Endothelial cell of umbilical vein (primary cell): Measurements from ENCODE around the gene GRK5. TPM values are rescaled to one million over a fixed set of nuclear protein-coding genes. Genes with fewer than 3 reads are reported as not detected.
A peak's percentile ranks its signal among the peaks of the same experiment; 100 is the strongest.

ENCODE experiments used
- BruUV-seq: library from RNA; stranded (reverse); fragments of 400-500 nt; replicated peaks from 2 replicates; lab custom pipeline; 2021; lab: Mats Ljungman, UMichigan
- CTCF ChIA-PET: fragments of 300-600, 350-600 bp; sonication (Branson Sonifier 250); formaldehyde crosslinking; loops from one replicate; lab custom pipeline; 2021; ENCODE audit warnings: antibody characterized with exemption, inconsistent platforms; lab: Charles Lee
- POLR2A ChIA-PET: fragments of 300-600, 350-600 bp; sonication (Branson Sonifier 250); formaldehyde crosslinking; loops from one replicate; lab custom pipeline; 2021; ENCODE audit warnings: antibody characterized with exemption, inconsistent platforms; lab: Charles Lee
- DNase-seq: peaks from one replicate; pipeline ENCODE4 v3.0.0-alpha.2; 2011; ENCODE audit warnings: low read depth, low spot score
- FAIRE-seq: peaks from 2 replicates; lab custom pipeline; 2011; peaks lifted over from hg19 to GRCh38; lab: Jason Lieb, UNC
- H2AFZ ChIP-seq: 2 replicates; pipeline ENCODE4 v1.6.0; 2012; ENCODE audit warnings: low read depth, low read length, control low read depth, inconsistent platforms
- H3K27ac ChIP-seq: 2 replicates; pipeline ENCODE4 v1.5.1; 2011; ENCODE audit warnings: low read depth, mild to moderate bottlenecking, control low read depth, low read length, moderate library complexity; ENCODE audit not compliant: insufficient read depth
- H3K27me3 ChIP-seq, 2 experiments: 2 replicates each; pipeline versions ENCODE4 v1.6.0 to v1.6.1; 2011; ENCODE audit warnings: low read length in 2 of 2, mixed read lengths in 1 of 2; ENCODE audit not compliant: control insufficient read depth in 2 of 2, insufficient read depth in 2 of 2
- H3K36me3 ChIP-seq, 2 experiments: 2 replicates in 1 of 2; 3 replicates in 1 of 2; pipeline ENCODE4 v1.5.1; 2011; ENCODE audit warnings: low read length in 2 of 2, mild to moderate bottlenecking in 1 of 2, moderate library complexity in 1 of 2; ENCODE audit not compliant: control insufficient read depth in 2 of 2, insufficient read depth in 2 of 2; ENCODE audit errors: extremely low read depth in 1 of 2
- H3K4me1 ChIP-seq: 3 replicates; pipeline ENCODE4 v1.5.1; 2011; ENCODE audit warnings: mild to moderate bottlenecking, low read length; ENCODE audit not compliant: control insufficient read depth, insufficient read depth; ENCODE audit errors: extremely low read depth
- H3K4me2 ChIP-seq: 2 replicates; pipeline ENCODE4 v1.6.1; 2011; ENCODE audit warnings: low read length, control low read depth, mixed read lengths; ENCODE audit not compliant: insufficient read depth
- H3K4me3 ChIP-seq, 3 experiments: fragments of 200-600 bp in 1 of 3; sonication (generic), shearing (Covaris generic) in 1 of 3; replicated peaks in 1 of 3; 2 replicates each; pipeline ENCODE4 v1.5.1; 2011 to 2016; ENCODE audit warnings: control low read depth in 3 of 3, low read length in 3 of 3, mild to moderate bottlenecking in 2 of 3, inconsistent platforms in 1 of 3, low read depth in 1 of 3, moderate library complexity in 1 of 3; ENCODE audit not compliant: insufficient read depth in 1 of 3
- H3K79me2 ChIP-seq: 2 replicates; pipeline ENCODE4 v1.6.0; 2012; ENCODE audit warnings: low read length, inconsistent platforms; ENCODE audit not compliant: control insufficient read depth, insufficient read depth
- H3K9ac ChIP-seq: replicated peaks from 2 replicates; pipeline ENCODE3; 2011; ENCODE audit warnings: low read length, control low read depth; ENCODE audit not compliant: insufficient read depth; ENCODE audit errors: extremely low read depth
- H3K9me1 ChIP-seq: replicated peaks from 3 replicates; pipeline ENCODE4 v1.6.0; 2011; ENCODE audit warnings: mild to moderate bottlenecking, low read length; ENCODE audit not compliant: control insufficient read depth, insufficient read depth; ENCODE audit errors: extremely low read depth
- H3K9me3 ChIP-seq: replicated peaks from 2 replicates; pipeline ENCODE4 v1.5.1; 2012; ENCODE audit warnings: low read length, inconsistent platforms; ENCODE audit not compliant: control insufficient read depth, insufficient read depth
- H4K20me1 ChIP-seq: replicated peaks from 2 replicates; pipeline ENCODE3; 2011; ENCODE audit warnings: mild to moderate bottlenecking, low read length; ENCODE audit not compliant: control insufficient read depth, insufficient read depth; ENCODE audit errors: extremely low read depth
- EZH2 ChIP-seq: IDR thresholded peaks from 2 replicates; pipeline ENCODE4 v1.6.1; 2012; ENCODE audit warnings: borderline replicate concordance, low read depth, mild to moderate bottlenecking, moderate library complexity, low read length, inconsistent platforms; ENCODE audit not compliant: severe bottlenecking
- FOS ChIP-seq: IDR thresholded peaks from 2 replicates; pipeline ENCODE4 v1.6.1; 2011; ENCODE audit warnings: mild to moderate bottlenecking, low read length, moderate library complexity, borderline replicate concordance; ENCODE audit not compliant: insufficient read depth
- GATA2 ChIP-seq: IDR thresholded peaks from 2 replicates; pipeline ENCODE4 v1.7.0; 2011; ENCODE audit warnings: low read depth, mild to moderate bottlenecking, moderate library complexity, mixed read lengths, low read length; ENCODE audit not compliant: insufficient read length, insufficient read depth
- JUN ChIP-seq: IDR thresholded peaks from 2 replicates; pipeline ENCODE4 v1.6.1; 2011; ENCODE audit warnings: borderline replicate concordance, low read depth; ENCODE audit not compliant: insufficient read length, insufficient read depth
- MYC ChIP-seq: IDR thresholded peaks from one replicate; pipeline ENCODE4 v1.6.1; 2011; ENCODE audit warnings: mild to moderate bottlenecking, low read depth, low read length
- POLR2A ChIP-seq: IDR thresholded peaks from 2 replicates; pipeline ENCODE4 v1.6.1; 2012; ENCODE audit warnings: low read depth, mild to moderate bottlenecking, control low read depth, low read length
- POLR2AphosphoS5 ChIP-seq: IDR thresholded peaks from 2 replicates; pipeline ENCODE4 v1.6.1; 2012; ENCODE audit warnings: low read depth, mild to moderate bottlenecking, control low read depth, low read length, moderate library complexity; ENCODE audit not compliant: insufficient read depth
- dilution Hi-C: fragments of 300-500 bp; cut with MboI; formaldehyde crosslinking; loops from one replicate; pipeline ENCODE4 v1.15.0; 2019; ENCODE audit warnings: low sequenced_read_pairs; ENCODE audit not compliant: extremely low pct_ligation_motif_present
- intact Hi-C: fragments of 100-400 bp; cut with micrococcal nuclease; formaldehyde crosslinking; loops from one replicate; pipeline ENCODE4 v1.10.0; 2022
- polyA plus RNA-seq, 4 experiments: library from polyadenylated mRNA; depleted of rRNA in 3 of 4; stranded (reverse) in 3 of 4; unstranded in 1 of 4; fragments of >200 nt; gene quantifications; 2 replicates each; pipeline versions ENCODE4 v1.2.1 to v1.2.3, GENCODE V29; 2011 to 2012; ENCODE audit warnings: missing spikeins in 1 of 4
- total RNA-seq: library from RNA; stranded (reverse); gene quantifications from 2 replicates; pipeline ENCODE4 v1.2.3, GENCODE V29; 2021
- TF ChIP-seq, protein P1 (sequence below): IDR thresholded peaks from 2 replicates; pipeline ENCODE4 v1.6.1; 2011; ENCODE audit not compliant: insufficient read depth, insufficient read length
- TF ChIP-seq, protein P2 (sequence below), 2 donors: IDR thresholded peaks; 1 replicate in 1 of 2; 2 replicates in 1 of 2; pipeline ENCODE4 v1.5.1; 2011; ENCODE audit warnings: low read length in 2 of 2, mild to moderate bottlenecking in 2 of 2, moderate library complexity in 2 of 2, control low read depth in 1 of 2, inconsistent platforms in 1 of 2, low read depth in 1 of 2; ENCODE audit not compliant: insufficient read depth in 1 of 2; ENCODE audit errors: extremely low read depth in 1 of 2

The GRK5 gene
- total and polyA plus RNA-seq, 2 donors (not counting 3 experiments of a cell fraction or from before 2014, with no cell fraction given) = 13.1 to 29.5 TPM

DNA sequence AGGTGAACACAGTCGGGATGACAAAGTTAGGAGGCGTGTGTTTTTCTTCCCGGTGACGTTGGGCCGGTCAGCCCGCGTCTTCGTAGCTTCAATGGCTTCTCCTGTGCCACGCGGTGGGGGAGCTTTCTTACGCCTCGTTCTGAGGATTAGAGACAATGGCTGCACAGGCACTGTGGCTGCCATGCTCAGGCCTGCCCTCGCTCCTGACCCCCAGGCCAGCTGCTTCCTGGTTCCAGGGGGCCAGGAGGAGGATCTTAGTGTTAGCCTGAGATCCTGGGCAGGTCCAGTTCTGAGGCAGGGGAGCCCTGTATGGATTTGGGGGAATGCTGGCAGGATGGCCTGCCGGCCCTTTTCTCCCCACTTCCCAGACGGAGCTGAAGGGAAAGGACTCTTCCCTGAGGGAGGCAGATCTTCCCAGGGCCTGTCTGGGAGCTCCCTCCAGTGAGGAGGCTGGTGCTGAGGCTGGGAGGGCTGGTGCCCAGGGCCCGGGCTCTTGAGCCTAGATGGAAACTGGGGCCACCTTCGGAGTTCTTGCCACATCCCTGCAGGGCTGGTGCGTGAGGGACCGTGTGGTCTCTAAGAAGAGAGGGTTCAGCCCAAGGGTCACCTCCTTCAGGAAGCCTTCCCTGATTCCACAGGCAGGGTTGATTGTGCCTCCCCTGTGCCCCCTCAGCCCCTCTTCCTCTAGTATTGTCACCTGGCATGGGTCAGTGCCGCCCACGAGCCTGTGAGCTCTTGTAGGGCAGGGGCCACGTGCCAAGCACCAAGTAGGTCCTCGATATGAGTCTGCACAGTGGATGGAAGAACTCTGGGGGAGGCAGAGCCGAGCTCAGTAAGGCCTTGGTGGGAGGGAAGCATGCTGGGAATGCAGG lies 101.4 kb downstream of the GRK5 start:
- ChIA-PET CTCF (interaction anchor here (0.8 to 1.7 kb wide), 4 partner anchors 11 to 102 kb away, joined by 3 to 8 read pairs (median 4); partner anchors contain the start of gene GRK5), POLR2A (interaction anchor here (0.6 kb wide), 1 partner anchor 19 kb away, joined by 4 read pairs; no protein-coding TSS in a partner anchor)
- no peaks in the 10 kb centered on the region for H3K9me1 ChIP-seq
- intact Hi-C loops (no loop called here), dilution Hi-C loops (no loop called here)
- no peaks in the 10 kb centered on the region for H4K20me1 ChIP-seq
- H3K4me1 ChIP-seq = peaks cover 36% of the 10 kb centered on the region
- no peaks in the 10 kb centered on the region for H3K36me3 ChIP-seq
- no peak overlapping the region for H3K4me2 ChIP-seq
- H3K9ac ChIP-seq = no peak overlapping the region
- TF ChIP-seq POLR2A = no peak
- TF ChIP-seq, protein P1, sequence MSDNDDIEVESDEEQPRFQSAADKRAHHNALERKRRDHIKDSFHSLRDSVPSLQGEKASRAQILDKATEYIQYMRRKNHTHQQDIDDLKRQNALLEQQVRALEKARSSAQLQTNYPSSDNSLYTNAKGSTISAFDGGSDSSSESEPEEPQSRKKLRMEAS = peak; percentile 7
- H3K9me3 ChIP-seq = no peaks in the 10 kb centered on the region
- no peak overlapping the region for H2AFZ ChIP-seq
- no peak for FAIRE-seq
- no peaks in the 10 kb centered on the region for H3K27me3 ChIP-seq
- H3K27ac ChIP-seq = no peak overlapping the region
- H3K79me2 ChIP-seq = peaks cover 6% of the 10 kb centered on the region
- BruUV-seq = no TSS peak
- DNase-seq = peak; percentile 58
- H3K4me3 ChIP-seq = no peak overlapping the region

DNA sequence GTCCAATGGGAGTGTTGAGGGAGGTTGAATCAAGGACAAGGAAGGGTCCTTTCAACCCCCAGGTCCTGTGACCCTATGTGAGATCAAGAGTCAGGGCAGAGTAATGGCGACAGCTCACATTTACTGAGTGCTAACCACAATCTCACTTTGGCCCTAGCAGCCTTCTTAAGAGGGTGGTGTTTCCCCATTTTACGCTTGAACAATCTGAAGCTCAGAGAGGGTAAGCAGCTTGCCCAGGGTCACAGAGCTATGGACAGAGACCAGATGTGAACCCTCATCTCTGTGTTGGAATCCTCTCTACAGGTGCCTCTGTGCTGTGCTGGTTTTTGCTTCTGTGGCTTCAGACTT lies 102.0 kb downstream of the GRK5 start:
- Histone ChIP-seq H2AFZ (no peak overlapping the region), H3K4me2 (no peak overlapping the region), H3K9me3 (no peaks in the 10 kb centered on the region), H3K79me2 (peaks cover 6% of the 10 kb centered on the region), H3K9me1 (no peaks in the 10 kb centered on the region), H3K9ac (no peak overlapping the region), H3K27ac (no peak overlapping the region), H3K36me3 (no peaks in the 10 kb centered on the region), H3K4me1 (peaks cover 36% of the 10 kb centered on the region), H4K20me1 (no peaks in the 10 kb centered on the region), H3K4me3 (no peak overlapping the region), H3K27me3 (no peaks in the 10 kb centered on the region)
- DNase-seq (no peak), FAIRE-seq (no peak)
- BruUV-seq = no TSS peak
- TF ChIP-seq FOS = no peak
- TF ChIP-seq MYC = no peak
- TF ChIP-seq POLR2A = no peak
- TF ChIP-seq GATA2 = no peak
- TF ChIP-seq, protein P2, sequence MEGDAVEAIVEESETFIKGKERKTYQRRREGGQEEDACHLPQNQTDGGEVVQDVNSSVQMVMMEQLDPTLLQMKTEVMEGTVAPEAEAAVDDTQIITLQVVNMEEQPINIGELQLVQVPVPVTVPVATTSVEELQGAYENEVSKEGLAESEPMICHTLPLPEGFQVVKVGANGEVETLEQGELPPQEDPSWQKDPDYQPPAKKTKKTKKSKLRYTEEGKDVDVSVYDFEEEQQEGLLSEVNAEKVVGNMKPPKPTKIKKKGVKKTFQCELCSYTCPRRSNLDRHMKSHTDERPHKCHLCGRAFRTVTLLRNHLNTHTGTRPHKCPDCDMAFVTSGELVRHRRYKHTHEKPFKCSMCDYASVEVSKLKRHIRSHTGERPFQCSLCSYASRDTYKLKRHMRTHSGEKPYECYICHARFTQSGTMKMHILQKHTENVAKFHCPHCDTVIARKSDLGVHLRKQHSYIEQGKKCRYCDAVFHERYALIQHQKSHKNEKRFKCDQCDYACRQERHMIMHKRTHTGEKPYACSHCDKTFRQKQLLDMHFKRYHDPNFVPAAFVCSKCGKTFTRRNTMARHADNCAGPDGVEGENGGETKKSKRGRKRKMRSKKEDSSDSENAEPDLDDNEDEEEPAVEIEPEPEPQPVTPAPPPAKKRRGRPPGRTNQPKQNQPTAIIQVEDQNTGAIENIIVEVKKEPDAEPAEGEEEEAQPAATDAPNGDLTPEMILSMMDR (IDR thresholded peaks at IDR 0.05; ENCODE audit: extremely low read depth in 1 of 2, insufficient read depth in 1 of 2, low read depth in 1 of 2, low read length in 2 of 2) = no peak
- no peak for TF ChIP-seq JUN
- no peak for TF ChIP-seq POLR2AphosphoS5
- TF ChIP-seq, protein P1 = no peak
- no peak for TF ChIP-seq EZH2
- ChIA-PET POLR2A (no interaction called here), CTCF (interaction anchor here (0.8 to 1.7 kb wide), 3 partner anchors 11 to 102 kb away, joined by 3 to 8 read pairs (median 4); partner anchors contain the start of gene GRK5)
- intact Hi-C loops = no loop called here
- dilution Hi-C loops = no loop called here
